Prostate gland (tissue), 2 donors: Measurements from ENCODE around the gene GK. TPM values are rescaled to one million over a fixed set of nuclear protein-coding genes. Genes with fewer than 3 reads are reported as not detected.
"Not testable (repeated sequence)": the region's sequence is repeated elsewhere in the genome, so short reads cannot be mapped to it uniquely, and the experiment has no call there.

Source experiments
- DNase-seq: peaks from one replicate; pipeline ENCODE4 v3.0.0-alpha.2; 2019; ENCODE audit warnings: low spot score
- H3K27ac ChIP-seq, 2 donors: fragments of 200-600 bp; sonication (generic); 2 replicates each; pipeline ENCODE4 v1.5.1; 2017 to 2019
- H3K27me3 ChIP-seq: fragments of 200-600 bp; sonication (generic); replicated peaks from 2 replicates; pipeline ENCODE4 v1.5.1; 2019; ENCODE audit not compliant: insufficient read depth
- H3K36me3 ChIP-seq, 2 donors: fragments of 200-600 bp; sonication (generic); 1 replicate in 1 of 2; 2 replicates in 1 of 2; pipeline versions ENCODE4 v1.5.1 to v1.8.1; 2017 to 2019
- H3K4me1 ChIP-seq: fragments of 200-600 bp; sonication (generic); replicated peaks from 2 replicates; pipeline ENCODE4 v1.5.1; 2019
- H3K4me3 ChIP-seq, 2 donors: fragments of 200-600 bp; sonication (generic); 2 replicates each; pipeline ENCODE4 v1.5.1; 2017 to 2019
- H3K9me3 ChIP-seq: fragments of 200-600 bp; sonication (generic); 2 replicates; pipeline ENCODE4 v1.5.1; 2017
- POLR2A ChIP-seq: fragments of 450-650 bp; IDR thresholded peaks from one replicate; pipeline ENCODE4 v1.6.1; 2016; ENCODE audit warnings: antibody characterized with exemption, mild to moderate bottlenecking
- POLR2AphosphoS5 ChIP-seq: sonication (generic); formaldehyde crosslinking; IDR thresholded peaks from one replicate; pipeline ENCODE4 v1.6.1; 2017; ENCODE audit warnings: antibody characterized with exemption
- WGBS: methylation state at CpG from one replicate; pipeline ENCODE4 v1.1.5; 2018; 5-methylcytosine and 5-hydroxymethylcytosine counted together
- intact Hi-C: fragments of 100-400 bp; cut with DNase I; formaldehyde crosslinking; loops from one replicate; pipeline ENCODE4 v1.14.2; 2022
- small RNA-seq, 2 donors: library from RNA; depleted of rRNA; stranded (forward); fragments of <200 nt; gene quantifications; one replicate each; pipeline ENCODE3, GENCODE V24; 2016
- total RNA-seq, 2 donors: library from RNA; depleted of rRNA; stranded (reverse); fragments of >200 nt; gene quantifications; one replicate each; pipeline ENCODE4 v1.1.0, GENCODE V29; 2016
- TF ChIP-seq, protein P1 (sequence below), 4 experiments: fragments of 200-600 bp in 2 of 4; fragments of 450-650 bp in 2 of 4; sonication (generic) in 2 of 4; IDR thresholded peaks; 1 replicate in 3 of 4; 2 replicates in 1 of 4; pipeline ENCODE4 v1.5.1; 2016 to 2019; ENCODE audit warnings: antibody characterized with exemption in 4 of 4, mild to moderate bottlenecking in 2 of 4, moderate library complexity in 2 of 4

Gene GK
- total RNA-seq, 2 donors from 2014 or later, result 3.0 to 7.4 TPM

DNA sequence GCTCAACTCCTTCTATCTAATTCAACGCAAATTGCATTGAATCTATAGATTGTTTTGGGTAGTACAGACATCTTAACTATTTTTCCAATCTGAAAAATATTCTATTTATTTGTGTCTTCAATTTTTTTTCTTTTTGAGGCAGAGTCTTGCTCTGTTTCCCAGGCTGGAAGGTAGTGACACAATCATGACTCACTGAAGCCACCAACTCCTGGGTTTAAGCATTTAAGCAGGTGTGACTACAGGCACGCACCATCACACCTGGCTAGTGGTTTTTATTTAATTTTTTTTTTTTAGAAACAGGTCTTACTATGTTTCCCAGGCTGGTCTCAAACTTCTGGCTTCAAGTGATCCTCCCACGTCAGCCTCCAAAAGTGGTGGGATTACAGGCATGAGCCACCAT lies 98.3 kb downstream of the GK start:
- no peak overlapping the region for H3K4me3 ChIP-seq
- no peaks in the 10 kb centered on the region for H3K4me1 ChIP-seq
- DNase-seq, result no peak
- TF ChIP-seq POLR2A, result no peak
- no peak for TF ChIP-seq POLR2AphosphoS5
- TF ChIP-seq, protein P1, sequence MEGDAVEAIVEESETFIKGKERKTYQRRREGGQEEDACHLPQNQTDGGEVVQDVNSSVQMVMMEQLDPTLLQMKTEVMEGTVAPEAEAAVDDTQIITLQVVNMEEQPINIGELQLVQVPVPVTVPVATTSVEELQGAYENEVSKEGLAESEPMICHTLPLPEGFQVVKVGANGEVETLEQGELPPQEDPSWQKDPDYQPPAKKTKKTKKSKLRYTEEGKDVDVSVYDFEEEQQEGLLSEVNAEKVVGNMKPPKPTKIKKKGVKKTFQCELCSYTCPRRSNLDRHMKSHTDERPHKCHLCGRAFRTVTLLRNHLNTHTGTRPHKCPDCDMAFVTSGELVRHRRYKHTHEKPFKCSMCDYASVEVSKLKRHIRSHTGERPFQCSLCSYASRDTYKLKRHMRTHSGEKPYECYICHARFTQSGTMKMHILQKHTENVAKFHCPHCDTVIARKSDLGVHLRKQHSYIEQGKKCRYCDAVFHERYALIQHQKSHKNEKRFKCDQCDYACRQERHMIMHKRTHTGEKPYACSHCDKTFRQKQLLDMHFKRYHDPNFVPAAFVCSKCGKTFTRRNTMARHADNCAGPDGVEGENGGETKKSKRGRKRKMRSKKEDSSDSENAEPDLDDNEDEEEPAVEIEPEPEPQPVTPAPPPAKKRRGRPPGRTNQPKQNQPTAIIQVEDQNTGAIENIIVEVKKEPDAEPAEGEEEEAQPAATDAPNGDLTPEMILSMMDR (IDR thresholded peaks at IDR 0.05), result no peak
- H3K9me3 ChIP-seq, result no peaks in the 10 kb centered on the region
- H3K27ac ChIP-seq, result no peak overlapping the region
- H3K27me3 ChIP-seq, result no peaks in the 10 kb centered on the region
- intact Hi-C loops, result no loop called here
- 90% methylated on average over 3 of the region's 3 CpGs for WGBS
- no peaks in the 10 kb centered on the region for H3K36me3 ChIP-seq

DNA sequence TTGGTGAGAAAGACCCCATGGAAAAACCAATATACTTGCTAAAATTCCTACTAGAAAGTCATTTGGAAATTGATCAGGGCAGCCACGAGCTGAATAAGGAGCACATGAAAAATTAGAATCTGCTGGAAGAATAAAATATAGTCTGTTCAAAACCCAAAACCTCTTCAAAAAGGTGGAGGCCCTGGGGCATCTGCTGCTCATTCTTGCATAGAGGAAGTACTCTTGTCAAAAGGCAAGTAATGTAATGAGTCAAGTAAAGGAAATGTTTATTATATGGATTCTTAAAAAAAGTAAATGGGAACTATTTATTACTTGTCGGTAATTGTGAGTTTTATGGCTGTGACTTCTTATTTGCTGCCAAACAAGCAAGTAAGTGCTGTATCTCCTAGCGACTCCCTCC lies 109.5 kb downstream of the GK start:
- WGBS, result 22% methylated on average over 3 of the region's 3 CpGs

DNA sequence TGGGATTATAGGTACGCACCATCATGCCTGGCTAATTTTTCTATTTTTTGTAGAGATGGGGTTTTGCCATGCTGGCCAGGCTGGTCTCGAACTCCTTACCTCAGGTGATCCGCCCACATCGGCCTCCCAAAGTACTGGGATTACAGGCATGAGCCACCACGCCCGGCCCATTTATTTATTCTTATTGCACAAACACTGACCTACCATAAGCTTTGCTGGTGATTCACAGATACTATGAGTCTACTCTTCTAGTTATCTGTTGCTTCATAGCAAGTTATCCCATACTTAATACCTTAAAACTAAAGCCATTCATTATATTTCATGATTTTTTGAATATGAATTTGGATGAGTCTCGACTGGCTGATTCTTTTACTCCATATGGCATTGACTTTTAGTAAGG lies 120.5 kb downstream of the GK start:
- H3K36me3 ChIP-seq, H3K4me3 ChIP-seq, DNase-seq, H3K27ac ChIP-seq, H3K4me1 ChIP-seq, intact Hi-C loops, H3K9me3 ChIP-seq, H3K27me3 ChIP-seq: not testable (repeated sequence)
- 92% methylated on average over 7 of the region's 7 CpGs for WGBS

More for the DNA sequence above, 109.5 kb downstream of the GK start:
- no peak for TF ChIP-seq POLR2A
- TF ChIP-seq, protein P1 (IDR thresholded peaks at IDR 0.05), result no peak
- TF ChIP-seq POLR2AphosphoS5, result no peak
- Histone ChIP-seq H3K4me1 (no peaks in the 10 kb centered on the region), H3K4me3 (no peak overlapping the region), H3K27ac (no peak overlapping the region), H3K27me3 (no peaks in the 10 kb centered on the region), H3K36me3 (no peaks in the 10 kb centered on the region), H3K9me3 (no peaks in the 10 kb centered on the region)
- intact Hi-C loops, result no loop called here
- no peak for DNase-seq

DNA sequence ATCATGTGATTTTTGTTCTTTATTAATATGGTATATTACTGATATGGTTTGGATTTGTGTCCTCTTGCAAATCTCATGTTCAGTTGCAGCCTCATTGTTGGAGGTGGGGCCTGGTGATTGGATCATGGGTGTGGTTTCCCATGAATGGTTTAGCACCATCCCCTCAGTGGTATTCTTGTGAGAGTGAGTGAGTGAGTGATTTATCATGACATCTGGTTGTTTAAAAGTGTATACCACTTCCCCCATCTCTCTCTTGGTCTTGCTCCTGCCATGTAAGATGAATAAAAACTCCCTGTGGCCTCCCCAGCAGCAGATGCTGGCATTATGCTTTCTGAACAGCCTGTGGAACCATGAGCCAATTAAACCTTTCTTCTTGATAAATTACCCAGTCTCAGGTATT lies 124.4 kb downstream of the GK start:
- H3K4me1 ChIP-seq, result no peaks in the 10 kb centered on the region
- no peak for DNase-seq
- H3K27ac ChIP-seq, result no peak overlapping the region
- no peaks in the 10 kb centered on the region for H3K27me3 ChIP-seq
- intact Hi-C loops, result no loop called here
- no peaks in the 10 kb centered on the region for H3K9me3 ChIP-seq
- no peak overlapping the region for H3K4me3 ChIP-seq
- H3K36me3 ChIP-seq, result no peaks in the 10 kb centered on the region
- TF ChIP-seq POLR2A (no peak), POLR2AphosphoS5 (no peak)
- TF ChIP-seq, protein P1 (IDR thresholded peaks at IDR 0.05), result no peak

DNA sequence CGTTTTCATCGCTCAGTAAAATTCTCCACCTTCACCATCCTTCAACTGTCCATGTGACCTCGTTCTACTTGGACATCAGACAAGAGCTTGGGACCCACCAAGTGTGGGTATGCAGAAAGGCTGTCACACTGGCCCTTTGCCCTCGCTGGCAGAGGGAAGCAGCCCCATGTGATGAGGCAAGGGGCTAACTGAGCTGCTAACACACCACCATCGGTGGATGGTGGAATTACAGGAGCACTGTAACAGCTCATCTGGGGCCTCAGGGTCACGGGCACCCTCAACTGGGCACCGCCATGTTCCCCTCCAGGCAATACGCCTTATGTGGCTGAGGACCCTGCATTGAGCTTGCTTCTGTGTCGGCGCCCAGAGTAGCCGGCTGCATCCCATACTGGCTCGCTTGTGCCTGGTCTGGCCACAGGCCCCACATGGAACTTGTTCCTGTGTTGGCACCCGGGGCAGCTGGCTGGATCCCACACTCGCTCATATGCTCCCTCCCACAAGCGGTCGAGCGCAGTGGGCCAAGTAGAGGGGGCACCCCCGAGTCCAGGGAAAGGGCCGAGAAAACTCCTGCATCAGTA lies 126.3 kb downstream of the GK start:
- H3K4me3 ChIP-seq, result no peak overlapping the region
- TF ChIP-seq POLR2A (no peak), POLR2AphosphoS5 (no peak)
- TF ChIP-seq, protein P1 (IDR thresholded peaks at IDR 0.05), result no peak
- H3K27me3 ChIP-seq, result no peaks in the 10 kb centered on the region
- intact Hi-C loops, result no loop called here
- H3K27ac ChIP-seq, result no peak overlapping the region
- H3K9me3 ChIP-seq, result no peaks in the 10 kb centered on the region
- 100% methylated on average over 16 of the region's 19 CpGs for WGBS
- H3K4me1 ChIP-seq, result no peaks in the 10 kb centered on the region
- H3K36me3 ChIP-seq, result no peaks in the 10 kb centered on the region
- no peak for DNase-seq

Small RNA genes within 50 kb of the gene (small RNA-seq; reads per million reads assigned to genes)
- gene CKS1BP6, result 0 reads per million in 2 donors

Other genes starting within 250 kb of the GK start
- under 1 TPM in 1 of 2 donors, not detected in 1; 0.18 TPM for gene TASL, start 75.7 kb upstream of the GK start, total RNA-seq
- 100 to 1,000 TPM in 1 of 2 donors, 10 to 100 TPM in 1; 53.1 to 166 TPM for gene TAB3, start 235.8 kb downstream of the GK start, total RNA-seq